Esophagus squamous epithelium (tissue), 4 donors: Measurements from ENCODE around the gene FHL1.

ENCODE experiments used
- POLR2A ChIP-seq, 4 donors: fragments of 450-650 bp; IDR thresholded peaks; one replicate each; pipeline ENCODE4 v1.6.1; 2017; ENCODE audit warnings: antibody characterized with exemption in 4 of 4, mild to moderate bottlenecking in 4 of 4, moderate library complexity in 3 of 4
- TF ChIP-seq, protein P1 (sequence below), 6 experiments: fragments of 450-650 bp in 4 of 6; fragments of 200-600 bp in 2 of 6; sonication (generic) in 2 of 6; IDR thresholded peaks; one replicate each; pipeline ENCODE4 v1.5.1; 2016 to 2019; ENCODE audit warnings: antibody characterized with exemption in 6 of 6, mild to moderate bottlenecking in 4 of 6, moderate library complexity in 4 of 6

DNA sequence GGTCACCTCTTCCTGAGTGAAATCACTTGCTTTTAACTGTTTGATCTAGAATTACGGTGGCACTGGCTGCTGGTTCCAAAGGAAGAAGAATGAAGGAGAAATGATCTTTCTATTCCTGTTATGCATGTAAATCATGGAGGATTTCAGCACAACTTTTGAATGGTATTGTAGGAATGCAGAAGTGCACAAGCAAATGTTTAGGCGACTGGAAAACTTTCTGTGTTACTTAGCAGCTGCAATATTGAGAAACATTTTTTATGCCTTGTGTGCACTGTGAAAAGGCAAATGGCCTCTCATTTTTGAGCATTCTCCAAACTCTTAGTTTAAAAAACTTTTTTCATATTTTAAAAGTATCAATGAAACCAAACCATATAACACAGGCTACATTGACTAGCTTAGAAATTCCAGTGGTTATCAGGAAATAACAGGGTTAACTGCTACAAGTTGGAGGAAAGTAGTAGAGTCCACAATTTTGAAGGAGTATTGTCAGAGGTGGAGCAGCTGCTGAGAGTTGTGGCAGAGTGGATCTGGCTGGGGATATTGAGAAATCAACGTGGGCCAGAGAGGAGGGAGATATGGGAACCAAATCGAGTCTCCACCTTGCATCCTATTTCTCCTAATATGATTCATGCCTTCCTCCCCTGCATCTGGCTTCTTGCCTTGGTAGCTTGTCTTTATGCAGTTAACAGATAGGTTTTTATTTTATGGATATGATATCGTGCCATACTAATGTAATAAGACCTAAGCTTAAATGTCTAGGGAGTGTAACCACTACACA lies 32.0 kb upstream of the FHL1 start:
- TF ChIP-seq, protein P1, sequence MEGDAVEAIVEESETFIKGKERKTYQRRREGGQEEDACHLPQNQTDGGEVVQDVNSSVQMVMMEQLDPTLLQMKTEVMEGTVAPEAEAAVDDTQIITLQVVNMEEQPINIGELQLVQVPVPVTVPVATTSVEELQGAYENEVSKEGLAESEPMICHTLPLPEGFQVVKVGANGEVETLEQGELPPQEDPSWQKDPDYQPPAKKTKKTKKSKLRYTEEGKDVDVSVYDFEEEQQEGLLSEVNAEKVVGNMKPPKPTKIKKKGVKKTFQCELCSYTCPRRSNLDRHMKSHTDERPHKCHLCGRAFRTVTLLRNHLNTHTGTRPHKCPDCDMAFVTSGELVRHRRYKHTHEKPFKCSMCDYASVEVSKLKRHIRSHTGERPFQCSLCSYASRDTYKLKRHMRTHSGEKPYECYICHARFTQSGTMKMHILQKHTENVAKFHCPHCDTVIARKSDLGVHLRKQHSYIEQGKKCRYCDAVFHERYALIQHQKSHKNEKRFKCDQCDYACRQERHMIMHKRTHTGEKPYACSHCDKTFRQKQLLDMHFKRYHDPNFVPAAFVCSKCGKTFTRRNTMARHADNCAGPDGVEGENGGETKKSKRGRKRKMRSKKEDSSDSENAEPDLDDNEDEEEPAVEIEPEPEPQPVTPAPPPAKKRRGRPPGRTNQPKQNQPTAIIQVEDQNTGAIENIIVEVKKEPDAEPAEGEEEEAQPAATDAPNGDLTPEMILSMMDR (IDR thresholded peaks at IDR 0.05) = no peak
- no peak for TF ChIP-seq POLR2A (IDR thresholded peaks at IDR 0.05)
